Measurements from ENCODE around the gene BICDL1. TPM values are rescaled to one million over a fixed set of nuclear protein-coding genes. Genes with fewer than 3 reads are reported as not detected.
A peak's percentile ranks its signal among the peaks of the same experiment; 100 is the strongest.
"Not testable (repeated sequence)": the region's sequence is repeated elsewhere in the genome, so short reads cannot be mapped to it uniquely, and the experiment has no call there.

BICDL1 gene
- total RNA-seq, 2 donors from 2014 or later = 5.9 to 6.2 TPM

- Histone ChIP-seq H3K4me1 (no peaks in the 10 kb centered on the region), H3K4me3 (no peak overlapping the region), H3K9me3 (no peaks in the 10 kb centered on the region), H3K27me3 (no peaks in the 10 kb centered on the region), H3K27ac (no peak overlapping the region), H3K36me3 (replicated peaks in 1 of 2; ENCODE audit: insufficient read depth in 1 of 2, low read depth in 2 of 2) (no peaks in the 10 kb centered on the region)
- TF ChIP-seq POLR2A (IDR thresholded peaks at IDR 0.05) (no peak), CTCF (IDR thresholded peaks at IDR 0.05) (no peak)
- no peak for ATAC-seq
- no peak for DNase-seq
- intact Hi-C loops (cut with DNase I) = no loop called here
- 65 to 88% methylated on average over 3 of the region's 3 CpGs for WGBS, 2 donors
Observed at GRCh38 chr12:120007272-120007671, 18.2 kb downstream of the BICDL1 start.

DNA sequence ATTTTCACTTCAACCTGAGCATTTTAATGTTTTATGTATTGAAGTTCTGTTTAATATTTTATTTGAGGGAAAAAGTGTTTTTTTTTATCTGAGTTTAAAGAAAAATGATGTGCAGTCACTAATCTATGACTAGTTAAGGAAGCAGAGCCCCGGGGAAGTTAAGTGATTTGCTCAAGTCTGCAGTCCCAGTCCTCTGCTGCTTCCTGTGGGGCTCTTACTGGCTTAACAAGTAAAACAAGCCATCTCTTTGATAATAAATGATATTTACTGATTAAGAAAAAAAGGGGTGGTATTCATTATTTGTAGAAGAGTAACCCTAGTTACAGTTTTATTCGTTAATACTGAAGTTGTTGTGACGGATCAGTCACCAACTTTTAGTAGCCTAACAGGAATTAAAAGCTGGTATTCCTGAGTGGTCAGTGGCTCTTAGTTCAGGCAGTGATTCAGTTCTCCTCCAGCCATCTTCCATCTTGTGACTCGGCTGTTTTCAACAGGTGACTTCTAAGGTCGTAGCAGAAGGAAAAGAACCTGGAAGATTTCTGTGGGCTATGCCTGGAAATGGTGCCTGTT is 21.7 kb downstream of the BICDL1 start:
- no peak overlapping the region for H3K4me3 ChIP-seq
- H3K9me3 ChIP-seq = no peaks in the 10 kb centered on the region
- peak; percentile 55 for ATAC-seq
- H3K36me3 ChIP-seq (replicated peaks in 1 of 2; ENCODE audit: insufficient read depth in 1 of 2, low read depth in 2 of 2) = no peaks in the 10 kb centered on the region
- TF ChIP-seq POLR2A (IDR thresholded peaks at IDR 0.05) (no peak), CTCF (IDR thresholded peaks at IDR 0.05) (no peak)
- H3K27me3 ChIP-seq = no peaks in the 10 kb centered on the region
- H3K4me1 ChIP-seq = no peaks in the 10 kb centered on the region
- DNase-seq = peak in 2 of 4 donors; percentile 9 to 25
- intact Hi-C loops (cut with DNase I) = no loop called here
- H3K27ac ChIP-seq = peak overlapping the region; percentile 11 to 76 (median 48)
- 49 to 71% methylated on average over 5 of the region's 5 CpGs for WGBS, 2 donors

GRCh38 chr12:120012067-120012621 is 23.1 kb downstream of the BICDL1 start:
- no peaks in the 10 kb centered on the region for H3K4me1 ChIP-seq
- ATAC-seq = no peak
- H3K27me3 ChIP-seq = no peaks in the 10 kb centered on the region
- no peak overlapping the region for H3K27ac ChIP-seq
- no peak overlapping the region for H3K4me3 ChIP-seq
- peak in 1 of 4 donors; percentile 14 for DNase-seq
- WGBS, 2 donors = 73 to 83% methylated on average over 10 of the region's 10 CpGs
- TF ChIP-seq POLR2A (IDR thresholded peaks at IDR 0.05) = no peak
- no peak for TF ChIP-seq CTCF (IDR thresholded peaks at IDR 0.05)
- no peaks in the 10 kb centered on the region for H3K36me3 ChIP-seq (replicated peaks in 1 of 2; ENCODE audit: insufficient read depth in 1 of 2, low read depth in 2 of 2)
- intact Hi-C loops (cut with DNase I) = no loop called here
- no peaks in the 10 kb centered on the region for H3K9me3 ChIP-seq

GRCh38 chr12:120013659-120014380 is 24.8 kb downstream of the BICDL1 start:
- no peaks in the 10 kb centered on the region for H3K27me3 ChIP-seq
- no peak for TF ChIP-seq POLR2A (IDR thresholded peaks at IDR 0.05)
- no peak for TF ChIP-seq CTCF (IDR thresholded peaks at IDR 0.05)
- no peak overlapping the region for H3K4me3 ChIP-seq
- no peak for ATAC-seq
- DNase-seq = no peak
- no peaks in the 10 kb centered on the region for H3K4me1 ChIP-seq
- 66 to 71% methylated on average over 9 of the region's 9 CpGs for WGBS, 2 donors
- H3K27ac ChIP-seq = no peak overlapping the region
- H3K9me3 ChIP-seq = no peaks in the 10 kb centered on the region
- no peaks in the 10 kb centered on the region for H3K36me3 ChIP-seq (replicated peaks in 1 of 2; ENCODE audit: insufficient read depth in 1 of 2, low read depth in 2 of 2)
- intact Hi-C loops (cut with DNase I) = no loop called here

DNA sequence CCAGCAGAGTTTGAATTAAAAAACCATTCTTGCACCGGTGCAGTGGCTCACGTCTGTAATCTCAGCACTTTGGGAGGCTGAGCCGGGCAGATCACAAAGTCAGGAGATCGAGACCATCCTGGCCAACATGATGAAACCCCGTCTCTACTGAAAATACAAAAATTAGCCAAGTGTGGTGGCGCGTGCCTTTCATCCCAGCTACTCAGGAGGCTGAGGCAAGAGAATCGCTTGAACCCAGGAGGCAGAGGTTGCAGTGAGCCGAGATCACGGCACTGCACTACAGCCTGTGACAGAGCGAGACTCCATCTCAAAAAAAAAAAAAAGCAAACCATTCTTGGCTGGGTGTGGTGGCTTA is 25.3 kb downstream of the BICDL1 start:
- H3K27me3 ChIP-seq; H3K4me1 ChIP-seq; H3K27ac ChIP-seq; H3K36me3 ChIP-seq (replicated peaks in 1 of 2; ENCODE audit: insufficient read depth in 1 of 2, low read depth in 2 of 2); H3K9me3 ChIP-seq; intact Hi-C loops (cut with DNase I); ATAC-seq; H3K4me3 ChIP-seq; DNase-seq: not testable (repeated sequence)
- WGBS, 2 donors = 89 to 93% methylated on average over 11 of the region's 11 CpGs
